KOPT-K1 (cell line): Measurements from ENCODE around the gene PTPN23.

Source experiments
- H3K27ac ChIP-seq: fragments of 200-600 bp; sonication (generic); 2 replicates; pipeline ENCODE4 v1.5.1; 2016; ENCODE audit warnings: antibody characterized with exemption, mild to moderate bottlenecking, low read depth, low read length; ENCODE audit not compliant: poor library complexity, severe bottlenecking
- H3K36me3 ChIP-seq: fragments of 200-600 bp; sonication (generic); 2 replicates; pipeline ENCODE4 v1.5.1; 2017; ENCODE audit warnings: antibody characterized with exemption, mild to moderate bottlenecking, low read length, moderate library complexity; ENCODE audit not compliant: insufficient read depth
- H3K9me3 ChIP-seq: fragments of 200-600 bp; sonication (generic); 2 replicates; pipeline ENCODE4 v1.5.1; 2017; ENCODE audit warnings: antibody characterized with exemption, low read length, mild to moderate bottlenecking; ENCODE audit not compliant: insufficient read depth, poor library complexity, severe bottlenecking

Gene PTPN23

GRCh38 chr3:47385007-47385406 is 4.2 kb downstream of the PTPN23 start:
- Histone ChIP-seq H3K36me3 (peaks cover 36% of the 10 kb centered on the region), H3K27ac (no peak overlapping the region), H3K9me3 (no peaks in the 10 kb centered on the region)

GRCh38 chr3:47385796-47386195 is 5.0 kb downstream of the PTPN23 start:
- Histone ChIP-seq H3K36me3 (peaks cover 36% of the 10 kb centered on the region), H3K9me3 (no peaks in the 10 kb centered on the region), H3K27ac (no peak overlapping the region)

GRCh38 chr3:47392933-47393332 is 12.1 kb downstream of the PTPN23 start:
- H3K27ac ChIP-seq = no peak overlapping the region
- H3K9me3 ChIP-seq = no peaks in the 10 kb centered on the region
- peaks cover 41% of the 10 kb centered on the region for H3K36me3 ChIP-seq

GRCh38 chr3:47394140-47394870 is 13.5 kb downstream of the PTPN23 start:
- H3K36me3 ChIP-seq = peaks cover 41% of the 10 kb centered on the region
- no peak overlapping the region for H3K27ac ChIP-seq
- H3K9me3 ChIP-seq = no peaks in the 10 kb centered on the region

GRCh38 chr3:47394881-47395280 is 14.1 kb downstream of the PTPN23 start:
- Histone ChIP-seq H3K27ac (no peak overlapping the region), H3K36me3 (peaks cover 46% of the 10 kb centered on the region)

GRCh38 chr3:47398228-47398627 is 17.4 kb downstream of the PTPN23 start:
- Histone ChIP-seq H3K9me3 (no peaks in the 10 kb centered on the region), H3K36me3 (peaks cover 53% of the 10 kb centered on the region), H3K27ac (no peak overlapping the region)

More at GRCh38 chr3:47394881-47395280, 14.1 kb downstream of the PTPN23 start:
- no peaks in the 10 kb centered on the region for H3K9me3 ChIP-seq

GRCh38 chr3:47399016-47399415 is 18.2 kb downstream of the PTPN23 start:
- Histone ChIP-seq H3K27ac (no peak overlapping the region), H3K36me3 (peaks cover 60% of the 10 kb centered on the region), H3K9me3 (no peaks in the 10 kb centered on the region)

DNA sequence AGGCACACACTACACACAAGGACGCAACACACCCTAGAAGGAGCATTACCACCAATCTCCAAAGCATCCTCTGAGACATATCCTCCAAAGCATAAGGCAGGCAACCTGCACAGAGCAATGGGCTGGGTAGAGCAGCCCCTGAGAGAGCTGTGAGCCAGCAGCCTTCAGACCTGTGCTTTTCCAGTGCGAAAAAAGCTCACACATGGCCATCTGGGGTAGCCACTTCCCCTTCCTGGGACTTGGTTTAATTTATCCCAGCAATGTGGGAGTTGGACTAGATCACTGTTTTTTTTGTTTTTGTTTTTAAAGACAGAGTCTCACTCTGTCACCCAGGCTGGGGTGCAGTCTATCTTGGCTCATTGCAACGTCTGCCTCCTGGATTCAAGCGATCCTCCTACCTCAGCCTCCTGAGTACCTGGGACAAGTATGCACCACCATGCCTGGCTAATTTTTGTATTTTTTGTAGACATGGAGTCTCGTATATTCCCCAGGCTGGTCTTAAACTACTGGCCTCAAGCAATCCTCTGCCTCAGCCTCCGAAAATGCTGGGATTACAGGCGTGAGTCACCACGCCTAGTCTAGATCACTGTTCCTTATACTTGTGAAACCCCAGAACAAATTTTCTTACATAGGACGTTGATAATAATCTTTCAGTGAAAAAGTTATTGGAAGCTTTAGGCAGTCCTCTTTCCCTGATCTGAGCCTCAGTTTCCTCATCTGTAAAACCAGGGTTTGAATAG is 18.9 kb downstream of the PTPN23 start:
- Histone ChIP-seq H3K36me3 (peaks cover 61% of the 10 kb centered on the region), H3K27ac (no peak overlapping the region)

GRCh38 chr3:47404431-47404876 is 23.6 kb downstream of the PTPN23 start:
- Histone ChIP-seq H3K36me3 (peaks cover 65% of the 10 kb centered on the region), H3K27ac (no peak overlapping the region)

More for the DNA sequence above, 18.9 kb downstream of the PTPN23 start:
- H3K9me3 ChIP-seq = no peaks in the 10 kb centered on the region

DNA sequence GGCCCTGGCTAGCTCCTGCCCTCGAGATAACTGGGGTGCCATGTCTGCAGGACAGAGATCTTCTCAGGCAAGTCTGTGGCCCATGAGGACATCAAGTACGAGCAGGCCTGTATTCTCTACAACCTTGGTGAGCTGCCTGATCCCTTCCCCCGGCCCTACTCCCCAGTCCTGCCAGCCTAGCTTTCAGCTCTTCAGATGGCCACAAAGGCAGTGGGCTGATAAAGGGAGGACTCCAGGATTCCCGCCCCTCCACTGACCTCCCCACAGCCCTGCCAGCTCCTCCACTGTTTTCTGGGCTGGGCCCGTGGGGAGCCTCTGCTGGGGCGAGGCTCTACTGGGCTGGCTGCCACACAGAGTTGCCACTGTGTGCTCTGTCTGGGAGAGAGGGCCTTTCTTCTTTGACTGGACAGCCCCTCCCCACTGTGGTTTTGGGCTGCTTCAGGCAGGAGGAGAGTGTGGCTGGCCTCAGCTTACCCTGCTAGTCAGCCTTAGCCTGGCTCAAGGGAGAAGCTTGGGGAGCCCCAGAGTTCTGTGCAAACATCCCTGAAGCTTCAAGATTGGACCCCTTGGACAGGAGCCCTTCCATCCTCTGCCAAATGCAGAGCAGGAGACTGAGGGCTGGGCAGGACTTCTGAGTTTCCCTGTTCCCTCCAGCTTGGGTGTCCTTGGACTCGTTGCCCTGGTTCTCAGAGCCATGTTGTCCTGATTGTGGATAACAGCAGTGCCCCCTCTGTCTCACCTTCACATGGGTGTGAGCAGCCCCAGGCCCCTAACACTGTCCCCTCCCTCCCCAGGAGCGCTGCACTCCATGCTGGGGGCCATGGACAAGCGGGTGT is 24.4 kb downstream of the PTPN23 start:
- H3K27ac ChIP-seq = no peak overlapping the region
- peaks cover 65% of the 10 kb centered on the region for H3K36me3 ChIP-seq
- no peaks in the 10 kb centered on the region for H3K9me3 ChIP-seq

More at GRCh38 chr3:47404431-47404876, 23.6 kb downstream of the PTPN23 start:
- no peaks in the 10 kb centered on the region for H3K9me3 ChIP-seq

GRCh38 chr3:47405820-47406761 is 25.3 kb downstream of the PTPN23 start:
- Histone ChIP-seq H3K36me3 (peaks cover 71% of the 10 kb centered on the region), H3K9me3 (no peaks in the 10 kb centered on the region), H3K27ac (no peak overlapping the region)

- H3K9me3 ChIP-seq = no peaks in the 10 kb centered on the region
- H3K36me3 ChIP-seq = peaks cover 78% of the 10 kb centered on the region
- no peak overlapping the region for H3K27ac ChIP-seq
These were observed 25.9 kb downstream of the PTPN23 start for GRCh38 chr3:47406762-47407149.

DNA sequence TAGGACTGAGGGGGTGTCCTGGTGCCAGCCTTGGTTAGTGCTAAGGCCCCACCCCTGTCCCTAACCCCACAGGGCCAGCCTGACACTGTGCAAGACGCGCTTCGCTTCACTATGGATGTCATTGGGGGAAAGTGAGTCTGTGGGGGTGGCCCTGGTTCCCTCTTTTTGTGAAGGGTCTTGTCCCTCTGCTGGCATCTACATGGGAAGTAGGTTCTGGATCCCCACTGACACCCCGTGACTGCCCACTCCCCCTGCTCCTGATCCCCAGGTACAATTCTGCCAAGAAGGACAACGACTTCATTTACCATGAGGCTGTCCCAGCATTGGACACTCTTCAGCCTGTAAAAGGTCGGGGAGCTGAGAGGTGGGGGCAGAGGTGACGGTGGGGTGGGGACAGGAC is 26.4 kb downstream of the PTPN23 start:
- H3K36me3 ChIP-seq = peaks cover 83% of the 10 kb centered on the region
- no peaks in the 10 kb centered on the region for H3K9me3 ChIP-seq
- H3K27ac ChIP-seq = no peak overlapping the region
